ENCODE measurements around the gene RNF181. TPM values are rescaled to one million over a fixed set of nuclear protein-coding genes. Genes with fewer than 3 reads are reported as not detected.

The RNF181 gene
- total RNA-seq, 2 donors from 2014 or later: 128 to 163 TPM

DNA sequence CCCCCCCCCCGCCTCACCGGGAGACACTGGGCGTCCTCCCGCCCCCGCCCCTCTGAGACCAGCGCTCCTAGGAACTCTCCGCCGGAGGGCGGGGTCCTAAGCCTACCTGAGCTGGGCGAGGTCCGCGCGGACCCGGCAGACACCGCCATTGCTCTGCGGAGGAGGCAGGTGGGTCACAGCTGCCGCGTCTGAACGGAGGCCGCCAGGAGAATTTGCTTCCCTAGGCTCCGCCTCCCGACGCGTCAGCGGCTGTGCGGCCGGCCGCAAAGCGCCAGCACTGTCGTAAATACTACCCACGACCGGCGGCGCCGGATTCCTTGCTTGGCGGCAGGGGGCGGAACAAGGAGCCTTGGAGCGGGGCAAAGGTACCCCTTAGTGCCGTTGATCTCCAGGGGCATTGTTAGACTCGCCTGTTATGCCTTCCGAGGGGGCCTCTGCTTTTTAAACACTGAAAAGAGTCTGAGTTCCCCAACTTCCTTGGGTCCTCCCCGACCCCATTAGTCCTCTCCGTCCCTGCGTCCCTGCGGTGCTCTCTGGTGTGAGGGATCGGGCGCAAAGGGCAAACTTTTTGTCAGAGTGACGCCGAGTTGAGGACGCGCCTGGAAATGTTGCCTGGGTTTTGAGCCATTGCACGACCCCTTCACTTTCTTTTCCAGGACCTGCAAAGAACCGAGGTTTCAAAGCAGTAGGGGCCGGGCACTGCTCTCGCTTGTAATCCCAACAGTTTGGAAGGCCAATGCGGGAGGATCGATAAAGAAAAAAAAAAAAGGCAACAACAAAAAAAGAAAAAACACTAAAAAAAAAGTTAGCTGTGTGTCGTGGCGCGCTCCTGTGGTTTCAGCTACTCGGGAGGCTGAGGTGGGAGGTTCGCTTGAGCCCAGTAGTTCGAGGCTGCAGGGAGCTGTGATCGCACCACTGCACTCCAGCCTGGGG is 34.0 kb upstream of the RNF181 start, which contains the start of gene GGCX:
Gene GGCX, minus strand, starts transcription at position 214 of the 933 bp plus-strand sequence. Its CDS starts 65 bp downstream, at position 149.
- DNase-seq (ENCODE audit: low spot score in 2 of 2) (peak; percentile 88 to 91), ATAC-seq (peak; percentile 94 to 97)
- Mint-ChIP-seq H3K27ac (peak within 1 kb of the TSS; percentile 96), H3K36me3 (peaks cover 5 to 6% of the 10 kb centered on the region in 2 donors), H3K9me3 (no peaks in the 10 kb centered on the region)

DNA sequence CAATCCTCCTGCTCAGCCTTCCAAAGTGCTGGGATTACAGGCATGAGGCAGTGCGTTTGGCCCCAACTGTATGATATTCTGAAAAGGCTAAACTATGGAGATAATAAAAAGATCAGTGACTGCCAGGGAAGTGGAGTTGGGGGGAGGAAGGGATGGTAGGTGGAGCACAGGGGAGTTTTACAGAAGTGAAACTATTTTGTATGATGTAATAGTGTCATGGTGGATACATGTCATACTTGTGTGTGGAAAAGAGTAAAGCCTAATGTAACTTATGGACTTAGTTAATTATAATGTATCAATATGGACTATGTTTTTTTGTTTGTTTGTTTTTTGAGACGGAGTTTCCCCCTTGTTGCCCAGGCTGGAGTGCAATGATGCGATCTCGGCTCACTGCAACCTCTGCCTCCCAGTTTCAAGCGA is 31.4 kb upstream of the RNF181 start:
- Mint-ChIP-seq H3K27ac (no peak overlapping the region), H3K36me3 (peaks cover 0 to 5% of the 10 kb centered on the region in 2 donors), H3K9me3 (no peaks in the 10 kb centered on the region)
- ATAC-seq (no peak), DNase-seq (ENCODE audit: low spot score in 2 of 2) (no peak)

DNA sequence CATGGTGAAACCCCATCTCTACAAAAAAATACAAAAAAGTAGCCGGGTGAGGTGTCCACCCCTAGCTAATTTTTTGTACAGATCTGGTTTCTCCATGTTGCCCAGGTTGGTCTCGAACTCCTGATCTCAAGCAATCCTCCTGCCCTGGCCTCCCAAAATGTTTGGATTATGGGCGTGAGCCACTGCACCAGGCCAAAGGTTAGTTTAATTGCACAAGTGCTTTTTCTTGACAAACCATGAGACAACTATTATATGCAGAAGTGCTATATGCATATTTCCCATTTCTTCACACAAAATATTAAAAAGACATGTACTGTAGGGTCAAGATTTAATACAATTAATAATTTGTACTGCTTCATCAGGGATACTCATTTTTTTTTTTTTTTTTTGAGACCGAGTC is 29.3 kb upstream of the RNF181 start:
- no peaks in the 10 kb centered on the region for H3K9me3 Mint-ChIP-seq
- no peak for DNase-seq (ENCODE audit: low spot score in 2 of 2)
- H3K36me3 Mint-ChIP-seq: peaks cover 0 to 5% of the 10 kb centered on the region in 2 donors
- no peak for ATAC-seq
- H3K27ac Mint-ChIP-seq: peak overlapping the region in 1 of 2 donors; percentile 36

DNA sequence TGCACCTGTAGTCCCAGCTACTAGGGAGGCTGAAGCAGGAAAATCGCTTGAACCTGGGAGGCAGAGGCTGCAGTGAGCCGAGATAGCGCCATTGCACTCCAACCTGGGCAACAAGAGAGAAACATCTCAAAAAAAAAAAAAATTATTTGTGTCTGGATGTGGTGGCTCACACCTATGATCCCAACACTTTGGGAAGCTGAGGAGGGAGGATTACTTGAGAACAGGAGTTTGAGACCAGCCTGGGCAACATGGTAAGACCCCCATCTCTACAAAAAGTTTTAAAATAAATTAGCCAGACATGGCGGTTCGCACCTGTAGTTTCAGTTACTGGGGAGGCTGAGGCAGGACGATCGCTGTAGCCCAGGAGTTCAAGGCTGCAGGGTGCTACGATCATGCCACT is 19.8 kb upstream of the RNF181 start:
- no peak overlapping the region for H3K27ac Mint-ChIP-seq
- H3K36me3 Mint-ChIP-seq: peaks cover 18 to 22% of the 10 kb centered on the region in 2 donors
- DNase-seq (ENCODE audit: low spot score in 2 of 2): no peak
- no peaks in the 10 kb centered on the region for H3K9me3 Mint-ChIP-seq
- ATAC-seq: no peak

DNA sequence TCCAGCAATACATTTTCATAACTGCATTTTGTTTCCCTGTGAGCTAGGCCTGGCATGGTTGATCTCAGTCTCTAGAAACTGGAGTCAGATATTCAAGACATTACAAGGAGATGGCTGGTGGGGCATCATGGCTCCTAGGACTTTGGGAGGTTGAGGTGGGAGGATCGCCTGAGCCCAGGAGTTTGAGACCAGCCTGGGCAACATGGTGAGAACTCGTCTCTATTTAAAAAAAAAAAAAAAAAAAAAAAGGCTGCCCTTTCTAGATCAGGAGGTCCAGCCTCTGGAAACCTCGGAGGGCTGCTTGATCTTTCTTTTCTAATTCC is 18.5 kb upstream of the RNF181 start:
- H3K36me3 Mint-ChIP-seq: peaks cover 22 to 25% of the 10 kb centered on the region in 2 donors
- H3K27ac Mint-ChIP-seq: peak overlapping the region; percentile 93 to 95
- no peak for ATAC-seq
- no peaks in the 10 kb centered on the region for H3K9me3 Mint-ChIP-seq
- DNase-seq (ENCODE audit: low spot score in 2 of 2): no peak

DNA sequence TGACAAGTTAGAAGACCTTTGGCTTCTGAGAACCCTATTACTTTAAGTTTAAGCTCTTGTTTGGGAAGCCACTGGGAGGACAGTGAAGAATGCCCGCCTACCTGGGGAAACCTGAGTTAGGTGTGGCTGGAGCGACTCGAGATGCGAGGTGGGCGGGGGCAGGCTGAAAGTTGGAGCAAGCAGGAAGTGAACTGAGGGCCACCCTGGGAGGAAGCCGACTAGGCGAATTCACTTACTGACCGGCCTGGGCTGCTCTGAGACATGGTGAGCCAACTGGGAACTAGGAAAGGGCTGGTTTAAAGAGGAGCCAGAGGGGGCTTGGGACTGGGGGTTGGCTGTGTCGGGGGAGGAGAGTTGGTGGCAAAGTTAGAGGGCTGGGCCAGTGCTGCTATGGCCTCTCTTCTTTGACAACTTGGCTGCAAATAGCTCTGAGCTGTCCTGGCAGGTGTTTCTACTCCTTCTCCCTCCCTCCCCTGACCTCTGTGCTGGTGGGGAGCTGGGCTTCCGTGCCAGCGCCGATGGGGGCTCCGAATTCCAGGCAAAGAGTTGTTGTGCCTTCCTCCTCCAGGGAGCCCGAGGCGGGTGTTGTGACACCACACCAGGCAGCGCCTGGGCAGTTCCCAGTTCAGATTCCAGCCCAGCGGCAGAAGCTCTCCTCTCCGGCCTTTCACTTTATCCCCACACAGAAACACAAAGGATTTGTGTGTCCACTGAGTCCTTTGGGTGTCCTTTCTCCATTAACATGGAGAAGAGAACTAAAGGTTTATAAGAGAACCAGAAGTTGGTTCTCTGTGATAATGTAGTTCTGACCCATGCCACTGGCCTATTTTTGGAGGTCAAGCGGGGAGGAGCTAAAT is 17.9 kb upstream of the RNF181 start, which contains the start of gene VAMP8:
Gene VAMP8, plus strand, starts transcription at position 201 of the 857 bp plus-strand sequence. Its CDS starts 61 bp downstream, at position 262.
- ATAC-seq (peak; percentile 82 to 87), DNase-seq (ENCODE audit: low spot score in 2 of 2) (peak; percentile 60 to 72)
- Mint-ChIP-seq H3K9me3 (no peaks in the 10 kb centered on the region), H3K27ac (peak within 1 kb of the TSS; percentile 93 to 95), H3K36me3 (peaks cover 22 to 28% of the 10 kb centered on the region in 2 donors)

DNA sequence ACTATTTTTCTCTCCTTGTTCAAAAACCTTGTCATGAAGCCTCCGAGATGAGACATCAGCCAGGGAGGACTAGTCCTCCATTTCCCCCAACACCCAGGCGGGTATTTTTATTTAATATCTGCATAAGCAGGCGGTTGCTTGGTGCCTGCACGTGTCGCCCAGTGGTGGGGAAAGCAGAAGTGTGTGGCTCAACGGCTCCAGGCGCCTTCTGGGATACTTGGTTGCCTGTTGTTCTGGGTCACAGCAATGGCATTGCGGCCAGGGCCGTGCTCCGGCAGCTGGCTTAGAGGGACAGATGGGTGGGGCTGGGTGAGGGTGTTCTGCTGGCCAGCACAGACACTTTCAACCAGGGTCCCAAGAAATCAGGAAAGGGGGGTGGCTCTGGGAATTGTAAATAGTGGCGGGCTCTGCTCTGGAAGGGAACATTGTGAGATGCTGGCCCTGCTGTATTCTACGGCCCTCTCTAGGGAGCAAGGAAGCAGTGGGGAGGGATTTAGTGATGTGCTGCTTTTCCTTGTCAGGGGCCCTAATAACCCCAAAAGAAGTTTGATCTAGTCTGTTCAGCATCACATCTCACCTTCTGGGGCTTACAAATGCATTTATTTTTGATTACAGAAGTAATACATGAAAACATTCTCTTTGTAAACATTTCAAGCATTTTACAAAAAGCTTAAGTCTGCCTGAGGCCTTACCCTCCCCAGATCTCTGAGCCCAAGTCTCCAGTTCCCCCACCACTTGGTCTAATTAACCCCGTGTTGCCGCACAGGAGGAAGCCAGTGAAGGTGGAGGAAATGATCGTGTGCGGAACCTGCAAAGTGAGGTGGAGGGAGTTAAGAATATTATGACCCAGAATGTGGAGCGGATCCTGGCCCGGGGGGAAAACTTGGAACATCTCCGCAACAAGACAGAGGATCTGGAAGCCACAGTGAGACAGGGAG is 17.0 kb upstream of the RNF181 start:
- no peak for DNase-seq (ENCODE audit: low spot score in 2 of 2)
- no peaks in the 10 kb centered on the region for H3K9me3 Mint-ChIP-seq
- ATAC-seq: peak; percentile 34 to 60
- peak overlapping the region; percentile 93 to 95 for H3K27ac Mint-ChIP-seq
- H3K36me3 Mint-ChIP-seq: peaks cover 22 to 35% of the 10 kb centered on the region in 2 donors

DNA sequence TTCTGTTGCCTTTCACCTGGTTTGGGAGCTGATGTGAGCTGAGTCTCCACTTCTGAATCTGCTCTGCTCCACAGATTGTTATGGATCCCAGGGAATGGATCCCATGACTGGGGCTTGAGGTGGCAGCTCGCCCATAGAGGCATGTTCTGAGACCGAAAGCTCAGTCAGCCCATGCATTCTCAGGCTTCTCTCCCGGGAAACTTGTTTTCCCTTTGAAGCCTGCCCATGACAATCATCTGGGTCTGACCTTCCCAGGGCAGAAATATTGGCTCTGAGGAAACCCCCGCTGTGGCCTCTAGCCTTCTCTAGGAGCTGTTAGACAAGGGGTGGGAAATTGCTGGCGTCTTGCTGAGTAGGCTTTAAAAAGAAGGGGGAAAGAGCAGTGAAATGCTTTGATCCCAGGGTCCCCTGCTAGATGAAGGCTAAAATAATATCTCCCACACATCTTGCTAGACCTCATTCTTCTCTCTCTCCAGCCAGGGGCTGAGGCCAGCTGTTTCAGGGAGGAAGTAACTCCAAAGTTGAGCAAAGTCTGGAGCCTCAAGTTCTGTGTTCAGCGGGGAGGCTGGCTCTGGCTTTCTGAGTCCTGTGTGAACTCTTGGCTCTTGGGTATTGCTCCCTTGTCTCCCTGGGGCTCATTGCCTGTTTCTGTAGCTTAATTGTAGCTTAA is 16.1 kb upstream of the RNF181 start:
- Mint-ChIP-seq H3K27ac (peak overlapping the region; percentile 93 to 95), H3K36me3 (peaks cover 22 to 36% of the 10 kb centered on the region in 2 donors), H3K9me3 (no peaks in the 10 kb centered on the region)
- DNase-seq (ENCODE audit: low spot score in 2 of 2) (no peak), ATAC-seq (no peak)

DNA sequence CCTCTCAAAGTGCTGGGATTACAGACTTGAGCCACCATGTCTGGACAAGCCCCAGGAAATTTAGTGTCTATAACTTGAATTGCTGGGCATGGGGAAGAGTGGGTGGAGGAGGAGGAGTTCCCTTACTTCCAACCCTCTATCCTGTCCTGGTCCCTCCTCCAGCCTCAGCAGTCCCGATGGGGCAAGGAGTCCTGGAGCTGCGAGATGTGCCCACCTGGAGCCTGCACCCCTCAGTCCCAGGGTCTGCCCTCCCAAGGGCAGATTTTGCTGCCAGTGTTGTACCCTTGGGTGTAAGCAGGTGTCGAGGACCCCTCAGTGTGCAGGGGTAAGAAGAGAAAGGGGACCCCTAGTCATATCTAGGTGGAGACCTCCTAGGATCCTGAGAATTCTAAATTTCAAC is 15.3 kb upstream of the RNF181 start:
- Mint-ChIP-seq H3K9me3 (no peaks in the 10 kb centered on the region), H3K27ac (peak overlapping the region in 1 of 2 donors; percentile 47), H3K36me3 (peaks cover 22 to 36% of the 10 kb centered on the region in 2 donors)
- DNase-seq (ENCODE audit: low spot score in 2 of 2): no peak
- no peak for ATAC-seq

DNA sequence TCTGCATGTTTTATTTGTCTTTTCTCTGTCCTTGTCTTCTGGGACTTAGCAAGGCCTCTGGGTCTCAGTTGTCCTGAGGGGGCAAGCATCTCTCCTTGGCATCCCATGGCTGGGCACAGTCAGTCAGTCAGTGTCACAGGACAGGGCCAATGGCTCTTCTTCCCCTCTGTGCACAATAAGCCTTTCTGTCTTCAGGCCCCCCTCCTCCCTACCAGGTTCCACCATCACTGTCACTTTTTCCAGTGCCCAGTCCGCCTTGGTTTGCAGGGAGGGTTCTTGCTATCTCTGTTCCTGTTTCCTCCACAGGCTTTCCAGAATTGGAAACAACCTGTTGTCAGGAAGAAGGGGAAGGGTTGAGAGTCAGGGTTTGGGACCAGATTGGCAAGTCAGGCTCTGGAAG is 13.1 kb upstream of the RNF181 start:
- H3K27ac Mint-ChIP-seq: no peak overlapping the region
- ATAC-seq: no peak
- no peaks in the 10 kb centered on the region for H3K9me3 Mint-ChIP-seq
- peaks cover 22 to 34% of the 10 kb centered on the region in 2 donors for H3K36me3 Mint-ChIP-seq
- DNase-seq (ENCODE audit: low spot score in 2 of 2): no peak

DNA sequence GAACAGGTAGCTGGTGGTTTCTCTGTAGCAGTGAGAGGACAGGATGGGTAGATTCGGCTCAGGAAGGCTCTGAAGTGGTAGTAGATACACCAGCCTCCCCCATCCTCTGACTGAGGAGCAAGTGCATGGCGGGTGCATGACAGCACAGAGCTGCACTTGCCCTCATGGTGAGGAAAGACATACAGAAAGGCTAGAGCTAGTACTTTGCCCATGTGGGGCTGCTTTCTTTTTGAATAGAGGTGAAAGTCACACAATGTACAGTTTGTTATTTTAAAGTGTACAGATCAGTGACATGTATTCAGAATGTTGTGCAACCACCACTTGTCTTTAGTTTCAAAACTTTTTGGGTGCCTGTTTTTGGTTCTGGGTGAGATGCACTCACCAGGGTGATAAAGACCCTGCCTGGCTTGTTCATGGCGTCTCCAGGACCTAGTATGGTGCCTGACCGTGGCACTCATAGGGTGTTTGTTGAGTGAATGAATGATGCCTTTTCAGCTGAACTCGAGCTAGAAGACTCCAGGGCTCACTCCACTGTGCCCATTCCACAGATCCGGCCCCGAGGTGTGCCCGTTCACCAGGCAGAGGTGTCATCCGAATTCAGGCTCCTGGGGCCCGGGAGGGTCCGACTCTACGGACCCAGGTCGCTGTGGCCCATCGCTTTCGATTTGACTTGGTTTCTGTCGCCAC is 11.7 kb upstream of the RNF181 start:
- DNase-seq (ENCODE audit: low spot score in 2 of 2): peak in 1 of 2 donors; percentile 67
- H3K27ac Mint-ChIP-seq: peak overlapping the region; percentile 69 to 85
- ATAC-seq: peak; percentile 51 to 53
- no peaks in the 10 kb centered on the region for H3K9me3 Mint-ChIP-seq
- peaks cover 10 to 20% of the 10 kb centered on the region in 2 donors for H3K36me3 Mint-ChIP-seq

DNA sequence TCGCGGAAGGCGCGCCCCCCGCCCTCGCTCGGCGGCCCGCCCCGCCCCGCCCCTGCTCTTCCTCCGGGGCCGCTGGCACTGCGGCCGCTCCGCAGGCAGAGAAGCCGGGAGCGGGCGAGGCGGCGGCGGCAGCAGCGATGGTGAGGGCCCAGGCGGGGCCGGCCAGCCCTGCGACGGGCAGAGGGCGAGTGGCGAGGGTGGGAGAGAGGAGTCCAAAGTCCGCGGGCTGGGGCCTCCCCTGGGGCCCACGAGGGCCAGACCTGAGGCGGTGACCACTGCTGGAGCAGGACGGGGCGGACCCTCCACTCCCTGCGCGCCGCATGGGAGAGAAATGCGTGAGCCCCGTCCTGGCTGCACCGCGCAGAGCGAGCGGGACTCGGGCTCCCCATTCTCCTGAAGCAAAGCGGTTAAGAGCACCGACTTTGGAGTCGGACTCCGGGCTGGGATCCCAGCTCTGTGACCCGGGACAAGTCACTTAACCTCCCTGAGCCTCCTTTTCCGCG is 11.1 kb upstream of the RNF181 start, which contains the start of gene VAMP5:
Gene VAMP5, plus strand, starts transcription at position 78 of the 503 bp plus-strand sequence. Its CDS starts 60 bp downstream, at position 138.
- Mint-ChIP-seq H3K9me3 (no peaks in the 10 kb centered on the region), H3K27ac (peak within 1 kb of the TSS; percentile 85 to 93), H3K36me3 (peaks cover 5 to 18% of the 10 kb centered on the region in 2 donors)
- DNase-seq (ENCODE audit: low spot score in 2 of 2) (no peak), ATAC-seq (peak; percentile 51 to 53)

DNA sequence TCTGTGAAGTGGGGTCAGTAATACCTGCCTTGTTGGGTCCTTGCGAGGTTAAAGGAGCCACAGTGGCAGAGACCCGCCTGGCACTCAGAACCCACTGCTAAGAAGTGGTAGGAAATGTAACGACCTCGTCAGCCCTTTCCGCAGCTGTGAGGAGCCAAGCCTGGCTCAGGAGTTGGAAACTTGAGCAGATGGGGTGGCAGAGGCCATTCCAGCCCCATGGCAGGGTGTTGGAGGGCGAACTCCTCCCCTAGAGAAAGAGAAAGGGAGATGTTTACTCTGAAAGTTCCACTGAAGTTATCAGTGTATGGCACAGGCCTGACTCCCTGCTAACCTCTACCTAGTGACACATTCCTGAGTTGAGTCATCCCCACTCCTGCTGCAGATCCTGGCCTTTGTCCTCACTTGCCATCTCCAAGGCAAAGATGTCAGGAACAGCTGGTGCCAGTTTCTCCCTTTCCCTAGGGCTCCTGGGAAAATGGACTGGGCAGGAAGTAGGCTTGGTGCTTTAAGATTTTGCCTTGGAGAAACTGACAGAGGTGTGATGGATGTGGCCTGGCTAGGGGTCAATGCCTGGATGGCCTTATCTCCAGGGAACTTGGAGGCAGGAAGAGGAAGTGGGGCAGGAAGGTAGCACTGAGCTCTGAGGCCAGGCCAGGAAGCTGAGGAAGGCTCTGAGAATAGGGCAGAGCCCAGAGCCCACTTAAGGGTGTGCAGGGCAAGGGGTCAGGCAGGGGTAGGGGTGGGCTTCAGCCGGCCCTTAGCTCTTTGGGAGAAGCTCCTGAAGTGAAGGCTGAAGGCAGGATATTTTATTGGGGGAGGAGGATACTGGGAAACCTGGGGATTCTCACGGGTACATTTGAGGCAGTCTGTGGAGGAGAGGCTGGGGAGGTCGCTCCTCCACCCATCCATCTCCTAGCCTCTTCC is 10.4 kb upstream of the RNF181 start:
- H3K9me3 Mint-ChIP-seq: no peaks in the 10 kb centered on the region
- ATAC-seq (peak; percentile 77 to 85), DNase-seq (ENCODE audit: low spot score in 2 of 2) (no peak)
- H3K27ac Mint-ChIP-seq: peak overlapping the region; percentile 85 to 93
- peaks cover 0 to 18% of the 10 kb centered on the region in 2 donors for H3K36me3 Mint-ChIP-seq

DNA sequence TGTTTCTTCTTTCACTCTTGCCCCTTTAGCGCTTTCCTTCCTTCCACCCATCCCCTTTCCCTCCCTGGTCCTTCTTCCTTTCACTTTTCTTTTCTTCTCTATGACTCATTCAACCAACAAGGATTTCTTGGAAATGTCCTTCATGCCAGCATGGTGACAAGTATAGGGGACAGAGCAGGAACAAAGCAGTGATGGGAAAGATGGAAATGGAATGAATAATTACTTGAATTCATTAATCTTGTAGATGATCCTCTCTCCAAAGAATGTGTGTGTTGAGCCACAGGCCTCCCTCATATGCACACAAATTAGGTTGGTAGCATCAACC is 9.8 kb upstream of the RNF181 start:
- H3K27ac Mint-ChIP-seq: peak overlapping the region; percentile 85 to 93
- ATAC-seq (no peak), DNase-seq (ENCODE audit: low spot score in 2 of 2) (no peak)
- H3K36me3 Mint-ChIP-seq: peaks cover 0 to 18% of the 10 kb centered on the region in 2 donors
- H3K9me3 Mint-ChIP-seq: no peaks in the 10 kb centered on the region
